IMR-90 (cell line): ENCODE results near the gene HOXA5. TPM values are rescaled to one million over a fixed set of nuclear protein-coding genes. Genes with fewer than 3 reads are reported as not detected.

ENCODE experiments used
- ATAC-seq: fragments of 200-7000 bp; cut with Tn5 transposase; 2 replicates; pipeline ENCODE4 v1.9.1; 2020; ENCODE audit warnings: low read depth, mild to moderate bottlenecking, moderate library complexity
- BruUV-seq: library from RNA; stranded (reverse); fragments of 400-500 nt; replicated peaks from 2 replicates; lab custom pipeline; 2021; lab: Mats Ljungman, UMichigan
- CTCF ChIA-PET: fragments of 300-600 bp; formaldehyde crosslinking; extraction: SDS; loops from one replicate; lab custom pipeline; 2021; ENCODE audit warnings: antibody characterized with exemption; lab: Yijun Ruan, JAX
- POLR2A ChIA-PET: fragments of 300-600 bp; sonication (Branson Sonifier 250); formaldehyde crosslinking; loops from one replicate; lab custom pipeline; 2022; ENCODE audit warnings: antibody characterized with exemption; ENCODE audit not compliant: unreplicated experiment; lab: Charles Lee
- DNase-seq: peaks from one replicate; pipeline ENCODE4 v3.0.0; 2013
- H2AFZ ChIP-seq: replicated peaks from 2 replicates; pipeline ENCODE3; 2013; ENCODE audit warnings: low read length, mild to moderate bottlenecking; ENCODE audit not compliant: poor library complexity
- H2AK5ac ChIP-seq: 2 replicates; pipeline ENCODE4 v1.6.1; 2013; ENCODE audit warnings: low read depth, low read length, inconsistent platforms
- H2AK9ac ChIP-seq: replicated peaks from 2 replicates; pipeline ENCODE3; 2013; ENCODE audit warnings: mild to moderate bottlenecking, low read depth, low read length, moderate library complexity; ENCODE audit not compliant: poor library complexity
- H2BK120ac ChIP-seq: 2 replicates; pipeline ENCODE4 v1.6.1; 2013; ENCODE audit warnings: low read depth, low read length, inconsistent platforms
- H2BK15ac ChIP-seq: 3 replicates; pipeline ENCODE4 v1.6.1; 2013; ENCODE audit warnings: low read depth, low read length, inconsistent platforms
- H2BK20ac ChIP-seq: 2 replicates; pipeline ENCODE4 v1.6.1; 2013; ENCODE audit warnings: low read depth, mild to moderate bottlenecking, inconsistent platforms, low read length, moderate library complexity
- H2BK5ac ChIP-seq: 2 replicates; pipeline ENCODE4 v1.6.1; 2013; ENCODE audit warnings: mild to moderate bottlenecking, low read depth, low read length, inconsistent platforms; ENCODE audit not compliant: poor library complexity, severe bottlenecking
- H3K14ac ChIP-seq: replicated peaks from 2 replicates; pipeline ENCODE4 v1.6.1; 2013; ENCODE audit warnings: low read depth, low read length, inconsistent platforms
- H3K18ac ChIP-seq: 2 replicates; pipeline ENCODE4 v1.6.1; 2013; ENCODE audit warnings: low read depth, low read length, control low read depth
- H3K23ac ChIP-seq: 2 replicates; pipeline ENCODE4 v1.6.1; 2013; ENCODE audit warnings: low read depth, low read length, inconsistent platforms
- H3K27ac ChIP-seq: 2 replicates; pipeline ENCODE4 v1.5.1; 2013; ENCODE audit warnings: mild to moderate bottlenecking, control low read depth, low read length; ENCODE audit not compliant: insufficient read depth
- H3K27me3 ChIP-seq: 2 replicates; pipeline ENCODE4 v1.6.1; 2013; ENCODE audit warnings: low read length; ENCODE audit not compliant: control insufficient read depth, insufficient read depth
- H3K36me3 ChIP-seq: 2 replicates; pipeline ENCODE4 v1.6.1; 2013; ENCODE audit warnings: low read length, mixed read lengths; ENCODE audit not compliant: control insufficient read depth, insufficient read depth
- H3K4ac ChIP-seq: 2 replicates; pipeline ENCODE4 v1.6.1; 2013; ENCODE audit warnings: low read depth, low read length, inconsistent platforms
- H3K4me1 ChIP-seq: 2 replicates; pipeline ENCODE4 v1.6.1; 2013; ENCODE audit warnings: low read length, mixed read lengths; ENCODE audit not compliant: control insufficient read depth, insufficient read depth
- H3K4me2 ChIP-seq: 2 replicates; pipeline ENCODE4 v1.6.1; 2013; ENCODE audit warnings: low read depth, mild to moderate bottlenecking, control low read depth, low read length, moderate library complexity
- H3K4me3 ChIP-seq: 2 replicates; pipeline ENCODE4 v1.5.1; 2013; ENCODE audit warnings: low read depth, mild to moderate bottlenecking, control low read depth, low read length, moderate library complexity; ENCODE audit not compliant: insufficient read depth
- H3K56ac ChIP-seq: 2 replicates; pipeline ENCODE4 v1.6.1; 2013; ENCODE audit warnings: low read length, inconsistent platforms; ENCODE audit not compliant: insufficient read depth; ENCODE audit errors: extremely low read depth
- H3K79me1 ChIP-seq, 2 experiments: 2 replicates each; pipeline ENCODE4 v1.6.1; 2013; ENCODE audit warnings: low read length in 2 of 2, inconsistent platforms in 1 of 2, low read depth in 1 of 2
- H3K9ac ChIP-seq: 2 replicates; pipeline ENCODE4 v1.6.1; 2013; ENCODE audit warnings: low read depth, low read length, control low read depth
- H3K9me1 ChIP-seq: 2 replicates; pipeline ENCODE4 v1.6.1; 2013; ENCODE audit warnings: low read length, inconsistent platforms; ENCODE audit not compliant: insufficient read depth
- H3K9me3 ChIP-seq: 2 replicates; pipeline ENCODE4 v1.6.1; 2013; ENCODE audit warnings: low read length; ENCODE audit not compliant: control insufficient read depth, insufficient read depth
- H4K20me1 ChIP-seq: 2 replicates; pipeline ENCODE4 v1.6.1; 2013; ENCODE audit warnings: low read length, inconsistent platforms; ENCODE audit not compliant: insufficient read depth
- H4K5ac ChIP-seq: 2 replicates; pipeline ENCODE4 v1.6.1; 2013; ENCODE audit warnings: mild to moderate bottlenecking, low read depth, low read length, control low read depth
- H4K8ac ChIP-seq, 2 experiments: 2 replicates each; pipeline ENCODE4 v1.6.1; 2013; ENCODE audit warnings: low read depth in 2 of 2, low read length in 2 of 2, control low read depth in 1 of 2, inconsistent platforms in 1 of 2
- H4K91ac ChIP-seq: 2 replicates; pipeline ENCODE4 v1.6.1; 2013; ENCODE audit warnings: low read depth, low read length, inconsistent platforms; ENCODE audit not compliant: insufficient read depth
- BHLHE40 ChIP-seq: fragments of 150-350 bp; IDR thresholded peaks from 2 replicates; pipeline ENCODE4 v1.6.1; 2016; ENCODE audit warnings: mild to moderate bottlenecking, low read depth, low read length
- CEBPB ChIP-seq: IDR thresholded peaks from 2 replicates; pipeline ENCODE4 v1.6.1; 2012; ENCODE audit warnings: low read depth, low read length, improper control_type of control experiment
- ELK1 ChIP-seq: fragments of 150-350 bp; IDR thresholded peaks from 2 replicates; pipeline ENCODE4 v1.6.1; 2016; ENCODE audit warnings: low read depth, mild to moderate bottlenecking, low read length, moderate library complexity, borderline replicate concordance
- FOS ChIP-seq: fragments of 150-350 bp; IDR thresholded peaks from 2 replicates; pipeline ENCODE4 v1.6.1; 2016; ENCODE audit warnings: low read depth, low read length
- MAFK ChIP-seq: IDR thresholded peaks from 2 replicates; pipeline ENCODE4 v1.6.1; 2012; ENCODE audit warnings: low read depth, low read length, improper control_type of control experiment
- MXI1 ChIP-seq: IDR thresholded peaks from 2 replicates; pipeline ENCODE4 v1.6.1; 2012; ENCODE audit warnings: low read depth, mild to moderate bottlenecking, low read length, moderate library complexity, borderline replicate concordance
- NFE2L2 ChIP-seq: fragments of 150-350 bp; IDR thresholded peaks from 2 replicates; pipeline ENCODE4 v1.6.1; 2016; ENCODE audit warnings: low read depth, mild to moderate bottlenecking, low read length
- POLR2A ChIP-seq: IDR thresholded peaks from 2 replicates; pipeline ENCODE4 v1.6.1; 2012; ENCODE audit warnings: mild to moderate bottlenecking, low read depth, low read length
- RCOR1 ChIP-seq: IDR thresholded peaks from 2 replicates; pipeline ENCODE4 v1.6.1; 2012; ENCODE audit warnings: mild to moderate bottlenecking, low read length, improper control_type of control experiment; ENCODE audit not compliant: insufficient replicate concordance
- SMC3 ChIP-seq: fragments of 150-350 bp; IDR thresholded peaks from 2 replicates; pipeline ENCODE4 v1.6.1; 2016; ENCODE audit warnings: low read depth, mild to moderate bottlenecking, antibody characterized with exemption, low read length, moderate library complexity
- USF2 ChIP-seq: fragments of 150-350 bp; IDR thresholded peaks from 2 replicates; pipeline ENCODE4 v1.6.1; 2017; ENCODE audit warnings: mild to moderate bottlenecking, antibody characterized with exemption, low read length, low read depth
- WGBS, 2 experiments: methylation state at CpG; one replicate each; pipeline versions ENCODE4 v1.1.5 to v1.1.7; 2013; ENCODE audit warnings: missing lambda C conversion rate in 2 of 2; ENCODE audit not compliant: insufficient read length in 1 of 2; ENCODE audit errors: extremely low coverage in 2 of 2; 5-methylcytosine and 5-hydroxymethylcytosine counted together
- dilution Hi-C: fragments of 300-500 bp; cut with HindIII; formaldehyde crosslinking; loops from one replicate; pipeline ENCODE4 v1.14.3; 2018; ENCODE audit warnings: low sequenced_read_pairs; ENCODE audit not compliant: unreplicated experiment
- in situ Hi-C: fragments of 300-500 bp; cut with MboI; formaldehyde crosslinking; loops from 3 replicates; pipeline ENCODE4 v1.14.3; 2019; ENCODE audit warnings: low sequenced_read_pairs, inconsistent platforms, mixed read lengths
- intact Hi-C: fragments of 100-400 bp; cut with micrococcal nuclease; formaldehyde crosslinking; loops from 2 replicates; pipeline ENCODE4 v1.10.0; 2022
- polyA plus RNA-seq, 3 experiments: library from polyadenylated mRNA; depleted of rRNA; stranded (reverse); fragments of >200 nt; gene quantifications; 2 replicates each; pipeline ENCODE4 v1.2.3, GENCODE V29; 2012; ENCODE audit warnings: low replicate concordance in 1 of 3
- total RNA-seq: library from RNA; depleted of rRNA; stranded (reverse); fragments of >200 nt; gene quantifications from 2 replicates; pipeline ENCODE4 v1.2.3, GENCODE V29; 2012

The HOXA5 gene
- total and polyA plus RNA-seq, 2 of the 4 experiments (the other 2 are of a cell fraction): 19.9 to 29.4 TPM

- WGBS, 2 experiments: no CpG with 5 or more reads among the region's 1 CpG
- Histone ChIP-seq H3K4me3 (no peak overlapping the region), H2BK5ac (peak overlapping the region; percentile 2), H2BK120ac (peak overlapping the region; percentile 65), H3K79me1 (peaks cover 0 to 39% of the 10 kb centered on the region in 2 experiments; a peak in 3 of 4 replicates), H3K27me3 (no peaks in the 10 kb centered on the region), H3K56ac (no peak overlapping the region; the same call in 1 of the 2 replicates), H3K4ac (peak overlapping the region; percentile 56), H4K5ac (peak overlapping the region; percentile 37), H3K9me3 (no peaks in the 10 kb centered on the region), H3K27ac (peak overlapping the region; percentile 86; the same call in 1 of the 2 replicates), H3K4me1 (peaks cover 29% of the 10 kb centered on the region), H3K36me3 (peaks cover 9% of the 10 kb centered on the region; the same call in 1 of the 2 replicates), H4K8ac (peak overlapping the region; percentile 41 to 77), H3K14ac (peak overlapping the region; percentile 8; the same call in 1 of the 2 replicates), H3K9ac (peak overlapping the region; percentile 20; the same call in 1 of the 2 replicates), H2AFZ (no peak overlapping the region), H2AK5ac (peak overlapping the region; percentile 37), H3K18ac (peak overlapping the region; percentile 66), H3K9me1 (peaks cover 7% of the 10 kb centered on the region; the same call in 1 of the 2 replicates), H3K4me2 (peak overlapping the region; percentile 23; the same call in 1 of the 2 replicates), H2AK9ac (no peak overlapping the region), H4K91ac (peak overlapping the region; percentile 72), H3K23ac (peak overlapping the region; percentile 80), H4K20me1 (peaks cover 7% of the 10 kb centered on the region), H2BK15ac (peak overlapping the region; percentile 81), H2BK20ac (peak overlapping the region; percentile 40)
- DNase-seq: peak; percentile 26
- ChIA-PET CTCF (interaction anchor here (1.1 to 1.4 kb wide), 2 partner anchors 11 to 750 kb away, joined by 3 to 4 read pairs; partner anchors contain the start of gene HOXA4), POLR2A (interaction anchor here (0.7 to 0.9 kb wide), 2 partner anchors 8 to 14 kb away, joined by 3 read pairs; no protein-coding TSS in a partner anchor)
- TF ChIP-seq MAFK (no peak), FOS (no peak), SMC3 (no peak), NFE2L2 (no peak), ELK1 (no peak), BHLHE40 (no peak), MXI1 (no peak), CEBPB (no peak), POLR2A (no peak), RCOR1 (no peak), USF2 (no peak)
- BruUV-seq: no TSS peak
- dilution Hi-C loops (no loop called here), in situ Hi-C loops (no loop called here), intact Hi-C loops (no loop called here)
- ATAC-seq: no peak
Observed at GRCh38 chr7:27119412-27119911, 24.0 kb downstream of the HOXA5 start.
